Measurements from ENCODE around the gene APOBEC3H. TPM values are rescaled to one million over a fixed set of nuclear protein-coding genes. Genes with fewer than 3 reads are reported as not detected.
A peak's percentile ranks its signal among the peaks of the same experiment; 100 is the strongest.

APOBEC3H gene
- total RNA-seq, 1 donor: not detected

DNA sequence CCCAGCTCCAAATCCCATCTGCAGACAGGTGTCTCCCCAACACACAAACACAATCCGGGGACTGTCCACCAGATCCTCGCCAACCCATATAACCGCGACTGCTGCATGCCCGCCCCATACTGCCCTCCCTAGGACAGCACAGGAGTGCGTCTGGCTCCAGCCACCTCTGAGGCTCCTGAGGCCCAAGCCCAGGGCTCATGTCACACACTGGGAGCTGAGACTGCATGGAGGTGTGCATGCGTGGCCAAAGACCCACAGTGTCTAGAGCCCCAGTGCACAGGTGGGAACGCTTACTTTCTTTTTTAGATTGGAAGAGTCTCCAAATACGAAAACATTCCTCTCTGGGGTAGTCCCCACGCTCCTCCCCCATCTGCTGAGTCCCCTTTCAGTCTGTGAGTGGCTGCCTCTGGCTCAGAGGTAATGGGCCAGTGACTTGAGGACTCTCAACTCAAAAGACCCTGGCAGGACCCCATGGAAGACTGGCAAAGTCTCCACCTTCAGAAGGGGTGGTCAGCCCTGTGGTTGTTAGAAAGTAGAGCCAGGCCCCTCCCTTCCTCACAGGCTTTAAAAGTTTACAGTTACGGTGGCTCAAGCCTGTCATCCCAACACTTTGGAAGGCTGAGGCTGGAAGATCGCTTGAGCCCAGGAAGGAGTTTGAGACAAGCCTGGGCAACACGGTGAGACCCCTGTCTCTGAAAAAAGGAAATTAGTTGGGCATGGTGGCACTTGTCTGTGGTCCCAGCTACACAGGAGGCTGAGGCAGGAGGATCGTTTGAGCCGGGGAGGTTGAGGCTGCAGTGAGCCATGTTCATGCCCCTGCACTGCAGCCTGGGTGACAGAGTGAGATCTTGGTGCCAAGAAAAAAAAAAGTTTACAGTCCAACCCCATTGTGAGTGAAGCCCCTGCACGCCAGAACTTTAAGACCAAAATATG, 53.1 kb downstream of the APOBEC3H start:
- TF ChIP-seq, protein P1, sequence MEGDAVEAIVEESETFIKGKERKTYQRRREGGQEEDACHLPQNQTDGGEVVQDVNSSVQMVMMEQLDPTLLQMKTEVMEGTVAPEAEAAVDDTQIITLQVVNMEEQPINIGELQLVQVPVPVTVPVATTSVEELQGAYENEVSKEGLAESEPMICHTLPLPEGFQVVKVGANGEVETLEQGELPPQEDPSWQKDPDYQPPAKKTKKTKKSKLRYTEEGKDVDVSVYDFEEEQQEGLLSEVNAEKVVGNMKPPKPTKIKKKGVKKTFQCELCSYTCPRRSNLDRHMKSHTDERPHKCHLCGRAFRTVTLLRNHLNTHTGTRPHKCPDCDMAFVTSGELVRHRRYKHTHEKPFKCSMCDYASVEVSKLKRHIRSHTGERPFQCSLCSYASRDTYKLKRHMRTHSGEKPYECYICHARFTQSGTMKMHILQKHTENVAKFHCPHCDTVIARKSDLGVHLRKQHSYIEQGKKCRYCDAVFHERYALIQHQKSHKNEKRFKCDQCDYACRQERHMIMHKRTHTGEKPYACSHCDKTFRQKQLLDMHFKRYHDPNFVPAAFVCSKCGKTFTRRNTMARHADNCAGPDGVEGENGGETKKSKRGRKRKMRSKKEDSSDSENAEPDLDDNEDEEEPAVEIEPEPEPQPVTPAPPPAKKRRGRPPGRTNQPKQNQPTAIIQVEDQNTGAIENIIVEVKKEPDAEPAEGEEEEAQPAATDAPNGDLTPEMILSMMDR (IDR thresholded peaks at IDR 0.05; ENCODE audit: extremely low read depth, low read depth, low read length): no peak

GRCh38 chr22:39150848-39151215, 53.8 kb downstream of the APOBEC3H start:
- Histone ChIP-seq H3K27ac (ENCODE audit: low read depth, low read length) (no peak overlapping the region), H3K36me3 (ENCODE audit: insufficient read depth, low read length) (no peaks in the 10 kb centered on the region), H3K27me3 (ENCODE audit: insufficient read depth, low read length) (peaks cover 29% of the 10 kb centered on the region), H3K9me3 (ENCODE audit: low read depth, low read length) (no peaks in the 10 kb centered on the region), H4K20me1 (ENCODE audit: insufficient read depth, low read length) (peaks cover 4% of the 10 kb centered on the region), H2AFZ (ENCODE audit: low read length) (no peak overlapping the region), H3K79me2 (ENCODE audit: insufficient read depth, low read length) (no peaks in the 10 kb centered on the region), H3K4me2 (ENCODE audit: insufficient read depth, low read length) (no peak overlapping the region), H3K4me3 (ENCODE audit: insufficient read depth, low read length) (no peak overlapping the region), H3K4me1 (ENCODE audit: insufficient read depth, low read length) (peaks cover 14% of the 10 kb centered on the region)
- TF ChIP-seq, protein P1 (IDR thresholded peaks at IDR 0.05; ENCODE audit: extremely low read depth, low read depth, low read length): no peak
- peak; percentile 49 for DNase-seq (ENCODE audit: insufficient read length, low spot score, missing footprints)

More for the DNA sequence above, 53.1 kb downstream of the APOBEC3H start:
- Histone ChIP-seq H3K36me3 (ENCODE audit: insufficient read depth, low read length) (no peaks in the 10 kb centered on the region), H3K27me3 (ENCODE audit: insufficient read depth, low read length) (peaks cover 23% of the 10 kb centered on the region), H3K79me2 (ENCODE audit: insufficient read depth, low read length) (no peaks in the 10 kb centered on the region), H3K27ac (ENCODE audit: low read depth, low read length) (no peak overlapping the region), H3K4me2 (ENCODE audit: insufficient read depth, low read length) (no peak overlapping the region), H4K20me1 (ENCODE audit: insufficient read depth, low read length) (peaks cover 4% of the 10 kb centered on the region), H2AFZ (ENCODE audit: low read length) (no peak overlapping the region), H3K9me3 (ENCODE audit: low read depth, low read length) (no peaks in the 10 kb centered on the region), H3K4me3 (ENCODE audit: insufficient read depth, low read length) (no peak overlapping the region), H3K4me1 (ENCODE audit: insufficient read depth, low read length) (peaks cover 15% of the 10 kb centered on the region)
- DNase-seq (ENCODE audit: insufficient read length, low spot score, missing footprints): peak; percentile 69

- TF ChIP-seq, protein P1 (IDR thresholded peaks at IDR 0.05; ENCODE audit: extremely low read depth, low read depth, low read length): no peak
- peaks cover 4% of the 10 kb centered on the region for H4K20me1 ChIP-seq (ENCODE audit: insufficient read depth, low read length)
- DNase-seq (ENCODE audit: insufficient read length, low spot score, missing footprints): peak; percentile 82
- no peaks in the 10 kb centered on the region for H3K36me3 ChIP-seq (ENCODE audit: insufficient read depth, low read length)
- H3K9me3 ChIP-seq (ENCODE audit: low read depth, low read length): no peaks in the 10 kb centered on the region
- no peak overlapping the region for H3K27ac ChIP-seq (ENCODE audit: low read depth, low read length)
- H3K4me1 ChIP-seq (ENCODE audit: insufficient read depth, low read length): peaks cover 10% of the 10 kb centered on the region
- H3K27me3 ChIP-seq (ENCODE audit: insufficient read depth, low read length): peaks cover 33% of the 10 kb centered on the region
- no peaks in the 10 kb centered on the region for H3K79me2 ChIP-seq (ENCODE audit: insufficient read depth, low read length)
- no peak overlapping the region for H2AFZ ChIP-seq (ENCODE audit: low read length)
- peak overlapping the region; percentile 88 for H3K4me2 ChIP-seq (ENCODE audit: insufficient read depth, low read length)
- peak overlapping the region; percentile 73 for H3K4me3 ChIP-seq (ENCODE audit: insufficient read depth, low read length)
These were observed 54.4 kb downstream of the APOBEC3H start for GRCh38 chr22:39151329-39151975.

- Histone ChIP-seq H4K20me1 (ENCODE audit: insufficient read depth, low read length) (peaks cover 4% of the 10 kb centered on the region), H3K4me3 (ENCODE audit: insufficient read depth, low read length) (peak overlapping the region; percentile 73), H3K4me2 (ENCODE audit: insufficient read depth, low read length) (peak overlapping the region; percentile 88), H3K9me3 (ENCODE audit: low read depth, low read length) (no peaks in the 10 kb centered on the region), H3K79me2 (ENCODE audit: insufficient read depth, low read length) (no peaks in the 10 kb centered on the region), H2AFZ (ENCODE audit: low read length) (peak overlapping the region; percentile 76), H3K27me3 (ENCODE audit: insufficient read depth, low read length) (peaks cover 39% of the 10 kb centered on the region), H3K4me1 (ENCODE audit: insufficient read depth, low read length) (peaks cover 10% of the 10 kb centered on the region), H3K27ac (ENCODE audit: low read depth, low read length) (no peak overlapping the region), H3K36me3 (ENCODE audit: insufficient read depth, low read length) (no peaks in the 10 kb centered on the region)
- DNase-seq (ENCODE audit: insufficient read length, low spot score, missing footprints): peak; percentile 53
- TF ChIP-seq, protein P1 (IDR thresholded peaks at IDR 0.05; ENCODE audit: extremely low read depth, low read depth, low read length): no peak
These were observed 55.0 kb downstream of the APOBEC3H start for GRCh38 chr22:39152024-39152510.

Measured in osteoblast (primary cell).